AG04450 (cell line): Measurements from ENCODE around the gene HERC3. TPM values are rescaled to one million over a fixed set of nuclear protein-coding genes. Genes with fewer than 3 reads are reported as not detected.

Experiments used
- CTCF ChIA-PET: fragments of 300-600, 350-600 bp; formaldehyde crosslinking; extraction: SDS; loops from one replicate; lab custom pipeline; 2022; ENCODE audit warnings: antibody characterized with exemption, inconsistent platforms; lab: Charles Lee
- POLR2A ChIA-PET: fragments of 350-600 bp; formaldehyde crosslinking; extraction: SDS; loops from one replicate; lab custom pipeline; 2021; ENCODE audit warnings: antibody characterized with exemption, inconsistent platforms; lab: Yijun Ruan, JAX
- DNase-seq: peaks from one replicate; pipeline ENCODE4 v3.0.0-alpha.2; 2011; ENCODE audit warnings: low read depth, low spot score
- H3K27ac ChIP-seq: one replicate; pipeline ENCODE4 v1.5.1; 2012; ENCODE audit warnings: low read depth, low read length, control low read depth
- H3K27me3 ChIP-seq: one replicate; pipeline ENCODE4 v1.6.0; 2012; ENCODE audit warnings: low read length; ENCODE audit not compliant: control insufficient read depth, insufficient read depth
- H3K4me3 ChIP-seq: 2 replicates; pipeline ENCODE4 v1.5.1; 2011; ENCODE audit warnings: mild to moderate bottlenecking, low read depth, low read length, control low read depth
- H3K9me3 ChIP-seq: 2 replicates; pipeline ENCODE4 v1.5.1; 2012; ENCODE audit warnings: low read length; ENCODE audit not compliant: control insufficient read depth, insufficient read depth
- polyA plus RNA-seq: library from polyadenylated mRNA; depleted of rRNA; stranded (reverse); fragments of >200 nt; gene quantifications from 2 replicates; pipeline ENCODE4 v1.2.3, GENCODE V29; 2011
- TF ChIP-seq, protein P1 (sequence below): IDR thresholded peaks from 2 replicates; pipeline ENCODE4 v1.5.1; 2011; ENCODE audit warnings: low read depth, low read length, control low read depth, inconsistent platforms

HERC3 gene
- polyA plus RNA-seq, 1 experiment = 10.3 TPM

DNA sequence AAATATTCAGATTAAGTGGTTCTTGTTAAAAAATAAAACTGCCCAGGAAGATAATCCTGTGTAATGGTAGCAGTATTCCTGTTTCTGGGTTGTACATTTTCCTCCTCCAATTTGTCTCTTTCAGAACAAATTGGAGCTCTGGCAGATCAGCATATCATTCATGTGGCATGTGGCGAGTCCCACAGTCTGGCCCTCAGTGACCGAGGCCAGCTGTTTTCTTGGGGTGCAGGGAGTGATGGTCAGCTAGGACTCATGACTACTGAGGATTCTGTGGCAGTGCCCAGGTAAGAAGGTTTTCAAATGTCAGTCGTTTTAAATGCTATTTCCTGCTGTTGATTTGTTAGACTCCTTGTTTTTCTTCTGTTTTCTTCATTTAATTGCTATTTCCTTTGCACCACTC is 57.4 kb downstream of the HERC3 start:
- Histone ChIP-seq H3K9me3 (no peaks in the 10 kb centered on the region), H3K27me3 (no peaks in the 10 kb centered on the region), H3K4me3 (no peak overlapping the region), H3K27ac (no peak overlapping the region)
- TF ChIP-seq, protein P1, sequence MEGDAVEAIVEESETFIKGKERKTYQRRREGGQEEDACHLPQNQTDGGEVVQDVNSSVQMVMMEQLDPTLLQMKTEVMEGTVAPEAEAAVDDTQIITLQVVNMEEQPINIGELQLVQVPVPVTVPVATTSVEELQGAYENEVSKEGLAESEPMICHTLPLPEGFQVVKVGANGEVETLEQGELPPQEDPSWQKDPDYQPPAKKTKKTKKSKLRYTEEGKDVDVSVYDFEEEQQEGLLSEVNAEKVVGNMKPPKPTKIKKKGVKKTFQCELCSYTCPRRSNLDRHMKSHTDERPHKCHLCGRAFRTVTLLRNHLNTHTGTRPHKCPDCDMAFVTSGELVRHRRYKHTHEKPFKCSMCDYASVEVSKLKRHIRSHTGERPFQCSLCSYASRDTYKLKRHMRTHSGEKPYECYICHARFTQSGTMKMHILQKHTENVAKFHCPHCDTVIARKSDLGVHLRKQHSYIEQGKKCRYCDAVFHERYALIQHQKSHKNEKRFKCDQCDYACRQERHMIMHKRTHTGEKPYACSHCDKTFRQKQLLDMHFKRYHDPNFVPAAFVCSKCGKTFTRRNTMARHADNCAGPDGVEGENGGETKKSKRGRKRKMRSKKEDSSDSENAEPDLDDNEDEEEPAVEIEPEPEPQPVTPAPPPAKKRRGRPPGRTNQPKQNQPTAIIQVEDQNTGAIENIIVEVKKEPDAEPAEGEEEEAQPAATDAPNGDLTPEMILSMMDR = no peak
- DNase-seq = no peak
- ChIA-PET CTCF (interaction anchor here (1.1 to 2.6 kb wide), 3 partner anchors 10 to 374 kb away, joined by 3 to 14 read pairs (median 9); no protein-coding TSS in a partner anchor), POLR2A (no interaction called here)

DNA sequence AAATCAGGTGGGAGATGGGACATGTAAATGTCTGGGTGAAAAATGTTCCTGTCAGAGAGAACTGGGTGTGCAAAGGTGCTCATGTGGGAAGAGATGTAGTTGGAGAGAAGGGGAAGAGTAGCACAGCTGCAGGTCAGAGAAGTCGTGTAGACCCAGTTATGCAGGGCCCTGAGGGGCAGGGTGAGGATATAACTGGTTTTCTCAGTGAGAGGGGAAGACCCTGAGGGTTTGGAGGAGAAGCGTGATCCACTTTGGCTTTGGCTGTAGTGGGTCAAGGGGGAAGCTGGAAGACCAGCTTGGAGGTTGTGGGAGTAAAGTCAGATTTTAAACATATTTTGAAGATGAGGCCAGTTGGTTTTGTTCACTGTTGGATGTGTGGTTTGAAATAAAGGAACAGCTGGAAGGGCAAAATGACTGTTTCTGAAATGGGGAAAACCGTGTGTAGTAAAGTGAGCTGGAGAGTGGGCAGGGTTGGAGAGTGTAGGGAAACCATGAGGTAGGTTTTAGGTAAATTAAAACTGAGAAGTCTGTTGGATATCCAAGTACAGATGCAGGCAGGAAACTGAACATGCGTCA is 61.2 kb downstream of the HERC3 start:
- TF ChIP-seq, protein P1 = no peak
- ChIA-PET POLR2A (no interaction called here), CTCF (interaction anchor here (1.3 kb wide), 1 partner anchor 19 kb away, joined by 4 read pairs; no protein-coding TSS in a partner anchor)
- Histone ChIP-seq H3K4me3 (no peak overlapping the region), H3K27ac (no peak overlapping the region), H3K9me3 (no peaks in the 10 kb centered on the region), H3K27me3 (no peaks in the 10 kb centered on the region)
- no peak for DNase-seq

DNA sequence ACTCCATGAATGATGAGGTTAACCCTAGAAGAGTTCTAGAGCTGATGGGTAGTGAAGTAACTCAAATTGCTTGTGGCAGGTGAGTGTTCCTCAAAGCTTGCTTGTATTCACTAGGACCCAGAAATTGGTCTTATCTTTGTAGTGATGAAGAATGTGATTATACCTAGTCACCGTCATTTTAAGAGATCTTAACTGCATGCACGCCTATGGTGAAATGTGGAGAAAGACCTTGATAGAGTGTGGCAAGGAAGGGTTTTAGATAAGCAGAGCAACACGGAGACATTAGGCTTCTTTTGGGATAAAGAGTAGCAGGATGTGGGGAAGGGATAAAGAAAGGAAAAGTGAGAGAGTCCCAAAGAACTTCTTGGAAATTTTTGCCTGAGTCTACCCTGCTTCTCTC is 62.9 kb downstream of the HERC3 start:
- ChIA-PET POLR2A (no interaction called here), CTCF (interaction anchor here (1.5 kb wide), 1 partner anchor 18 kb away, joined by 6 read pairs; no protein-coding TSS in a partner anchor)
- no peak for DNase-seq
- H3K27ac ChIP-seq = no peak overlapping the region
- H3K27me3 ChIP-seq = no peaks in the 10 kb centered on the region
- H3K4me3 ChIP-seq = no peak overlapping the region
- TF ChIP-seq, protein P1 = no peak
- no peaks in the 10 kb centered on the region for H3K9me3 ChIP-seq

DNA sequence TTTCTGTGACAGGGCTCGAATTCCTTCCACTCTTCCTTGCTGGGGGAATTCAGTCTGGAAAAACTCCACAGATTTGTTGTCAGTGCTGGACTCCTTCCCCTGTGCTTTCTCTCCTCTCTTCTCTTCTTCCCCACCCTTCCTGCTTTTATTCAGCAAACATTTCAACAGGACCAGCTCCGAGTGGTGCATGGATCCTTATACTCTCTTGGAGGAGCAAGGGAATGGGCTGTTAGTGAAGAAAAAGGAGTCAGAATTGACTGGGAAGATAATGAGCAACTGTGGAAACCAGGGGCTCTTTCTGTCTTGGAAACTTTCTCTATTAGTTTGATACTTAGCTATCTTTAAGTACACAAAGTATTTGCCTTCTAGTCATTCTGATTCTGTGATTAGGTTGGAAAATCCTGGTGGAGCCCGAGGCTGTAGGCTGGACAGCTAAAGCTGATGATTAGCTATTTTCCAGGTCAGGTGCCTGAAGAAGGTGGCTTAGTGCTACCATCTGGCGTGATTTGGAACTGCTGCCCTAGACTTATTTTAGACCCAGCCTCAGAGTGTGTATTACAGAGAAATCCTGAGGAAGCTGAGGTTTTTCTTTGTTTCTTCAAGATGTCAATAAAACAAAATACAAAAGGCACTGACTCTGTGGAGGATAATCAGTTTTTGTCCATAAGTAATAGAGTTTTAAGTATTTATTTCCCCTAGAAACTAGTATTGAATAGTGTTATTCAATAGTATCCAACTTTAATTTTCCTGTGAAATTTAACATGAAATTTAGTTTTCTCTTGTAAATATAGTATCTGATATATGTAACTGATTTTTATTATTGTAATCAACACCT is 67.0 kb downstream of the HERC3 start:
- TF ChIP-seq, protein P1 = peak; percentile 76
- peak; percentile 26 for DNase-seq
- Histone ChIP-seq H3K9me3 (no peaks in the 10 kb centered on the region), H3K27ac (no peak overlapping the region), H3K27me3 (no peaks in the 10 kb centered on the region), H3K4me3 (no peak overlapping the region)
- CTCF ChIA-PET = interaction anchor here (0.6 to 1.4 kb wide), 21 partner anchors 8 to 365 kb away, joined by 3 to 20 read pairs (median 5); no protein-coding TSS in a partner anchor
- POLR2A ChIA-PET = no interaction called here

DNA sequence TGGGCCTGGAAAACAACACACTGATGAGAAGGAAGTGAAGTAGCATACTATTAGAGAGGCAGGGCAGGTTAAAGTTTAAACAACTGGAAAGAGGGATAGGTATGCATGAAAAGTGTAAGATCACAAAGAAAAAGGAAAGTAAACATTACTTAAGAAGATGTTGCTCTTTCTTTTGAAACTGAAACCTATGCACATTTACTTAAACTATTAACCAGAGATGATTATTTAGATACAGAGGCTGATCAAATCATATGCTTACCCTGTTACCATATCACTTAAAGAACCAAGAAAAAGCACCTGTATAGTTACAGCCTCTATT is 67.6 kb downstream of the HERC3 start:
- no peak for DNase-seq
- POLR2A ChIA-PET = interaction anchor here (0.7 kb wide), 1 partner anchor 672 kb away, joined by 3 read pairs; no protein-coding TSS in a partner anchor
- no peaks in the 10 kb centered on the region for H3K27me3 ChIP-seq
- CTCF ChIA-PET = interaction anchor here (1.0 to 1.6 kb wide), 12 partner anchors 9 to 135 kb away, joined by 4 to 20 read pairs (median 8); no protein-coding TSS in a partner anchor
- TF ChIP-seq, protein P1 = no peak
- no peak overlapping the region for H3K4me3 ChIP-seq
- no peaks in the 10 kb centered on the region for H3K9me3 ChIP-seq
- no peak overlapping the region for H3K27ac ChIP-seq
